Tibial nerve (tissue), 4 donors: ENCODE results near the gene OR2V1.

Experiments
- EP300 ChIP-seq, 2 donors: sonication (generic); formaldehyde crosslinking; IDR thresholded peaks; one replicate each; pipeline ENCODE4 v1.6.1; 2017; ENCODE audit warnings: antibody characterized with exemption in 2 of 2, mild to moderate bottlenecking in 1 of 2
- TF ChIP-seq, protein P1 (sequence below), 5 experiments: fragments of 200-600 bp in 3 of 5; fragments of 450-650 bp in 2 of 5; sonication (generic) in 3 of 5; IDR thresholded peaks; one replicate each; pipeline ENCODE4 v1.5.1; 2016 to 2019; ENCODE audit warnings: antibody characterized with exemption in 5 of 5, mild to moderate bottlenecking in 3 of 5, moderate library complexity in 2 of 5

DNA sequence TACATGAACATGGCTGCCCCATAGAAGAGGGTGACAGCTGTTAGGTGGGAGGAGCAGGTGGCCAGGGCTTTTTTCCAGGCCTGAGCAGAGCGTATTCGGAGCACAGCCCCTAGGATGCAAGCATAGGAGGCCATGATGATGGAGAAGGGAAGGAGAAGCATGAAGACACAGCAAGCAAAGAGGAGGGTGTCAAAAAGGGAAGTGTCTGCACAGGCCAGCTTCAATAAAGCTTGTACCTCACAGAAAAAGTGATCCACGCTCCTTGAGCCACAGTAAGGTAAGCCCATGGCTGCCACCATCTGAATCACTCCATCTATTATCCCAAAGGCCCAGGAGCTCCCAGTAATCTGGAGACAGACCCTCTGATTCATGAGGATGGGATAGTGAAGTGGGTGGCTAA lies 6.4 kb downstream of the OR2V1 start:
- TF ChIP-seq, protein P1, sequence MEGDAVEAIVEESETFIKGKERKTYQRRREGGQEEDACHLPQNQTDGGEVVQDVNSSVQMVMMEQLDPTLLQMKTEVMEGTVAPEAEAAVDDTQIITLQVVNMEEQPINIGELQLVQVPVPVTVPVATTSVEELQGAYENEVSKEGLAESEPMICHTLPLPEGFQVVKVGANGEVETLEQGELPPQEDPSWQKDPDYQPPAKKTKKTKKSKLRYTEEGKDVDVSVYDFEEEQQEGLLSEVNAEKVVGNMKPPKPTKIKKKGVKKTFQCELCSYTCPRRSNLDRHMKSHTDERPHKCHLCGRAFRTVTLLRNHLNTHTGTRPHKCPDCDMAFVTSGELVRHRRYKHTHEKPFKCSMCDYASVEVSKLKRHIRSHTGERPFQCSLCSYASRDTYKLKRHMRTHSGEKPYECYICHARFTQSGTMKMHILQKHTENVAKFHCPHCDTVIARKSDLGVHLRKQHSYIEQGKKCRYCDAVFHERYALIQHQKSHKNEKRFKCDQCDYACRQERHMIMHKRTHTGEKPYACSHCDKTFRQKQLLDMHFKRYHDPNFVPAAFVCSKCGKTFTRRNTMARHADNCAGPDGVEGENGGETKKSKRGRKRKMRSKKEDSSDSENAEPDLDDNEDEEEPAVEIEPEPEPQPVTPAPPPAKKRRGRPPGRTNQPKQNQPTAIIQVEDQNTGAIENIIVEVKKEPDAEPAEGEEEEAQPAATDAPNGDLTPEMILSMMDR (IDR thresholded peaks at IDR 0.05) = no peak
- no peak for TF ChIP-seq EP300 (IDR thresholded peaks at IDR 0.05)
